H1 (cell line): ENCODE data around the gene SMIM1. TPM values are rescaled to one million over a fixed set of nuclear protein-coding genes. Genes with fewer than 3 reads are reported as not detected.

Source experiments
- CTCF ChIA-PET: fragments of 300-600 bp; sonication (Branson Sonifier 250); formaldehyde crosslinking; loops from one replicate; lab custom pipeline; 2021; ENCODE audit not compliant: partially characterized antibody; lab: Charles Lee
- POLR2A ChIA-PET: fragments of 300-600 bp; sonication (Branson Sonifier 250); formaldehyde crosslinking; loops from one replicate; lab custom pipeline; 2021; ENCODE audit warnings: inconsistent platforms; ENCODE audit not compliant: partially characterized antibody; lab: Charles Lee
- DNase-seq, 2 experiments: peaks; one replicate each; pipeline versions ENCODE4 v3.0.0 to v3.0.0-alpha.2; 2010 to 2022; ENCODE audit warnings: low spot score in 2 of 2, low read depth in 1 of 2, mixed read lengths in 1 of 2
- FAIRE-seq: peaks from 2 replicates; lab custom pipeline; 2011; peaks lifted over from hg19 to GRCh38; lab: Jason Lieb, UNC
- H2AFZ ChIP-seq: 2 replicates; pipeline ENCODE4 v1.8.1; 2012; ENCODE audit warnings: low read length, inconsistent platforms
- H2AK5ac ChIP-seq: 2 replicates; pipeline ENCODE4 v1.6.1; 2013; ENCODE audit warnings: low read depth, low read length
- H2BK120ac ChIP-seq: replicated peaks from 2 replicates; pipeline ENCODE3; 2013; ENCODE audit warnings: low read depth, low read length, inconsistent platforms
- H2BK12ac ChIP-seq: 2 replicates; pipeline ENCODE4 v1.6.1; 2013; ENCODE audit warnings: low read depth, low read length
- H2BK15ac ChIP-seq: 2 replicates; pipeline ENCODE4 v1.6.1; 2013; ENCODE audit warnings: low read length
- H2BK20ac ChIP-seq: 2 replicates; pipeline ENCODE4 v1.6.1; 2013; ENCODE audit warnings: low read length
- H2BK5ac ChIP-seq: 2 replicates; pipeline ENCODE4 v1.6.1; 2013; ENCODE audit warnings: low read depth, low read length
- H3K14ac ChIP-seq: 2 replicates; pipeline ENCODE4 v1.6.1; 2013; ENCODE audit warnings: inconsistent platforms; ENCODE audit not compliant: insufficient read length
- H3K18ac ChIP-seq: 2 replicates; pipeline ENCODE4 v1.6.1; 2013; ENCODE audit warnings: low read length; ENCODE audit errors: extremely low read depth
- H3K23ac ChIP-seq: 2 replicates; pipeline ENCODE4 v1.6.1; 2013; ENCODE audit warnings: inconsistent platforms; ENCODE audit not compliant: insufficient read length
- H3K23me2 ChIP-seq: 2 replicates; pipeline ENCODE4 v1.6.1; 2013; ENCODE audit warnings: low read depth, low read length
- H3K27ac ChIP-seq: 2 replicates; pipeline ENCODE4 v1.6.1; 2011; ENCODE audit warnings: low read depth, low read length, inconsistent platforms
- H3K27me3 ChIP-seq, 4 experiments: replicated peaks in 1 of 4; 1 replicate in 1 of 4; 2 replicates in 3 of 4; pipeline versions ENCODE4 v1.6.1 to v1.8.1; 2011 to 2013; ENCODE audit warnings: low read length in 3 of 4, mild to moderate bottlenecking in 3 of 4, inconsistent platforms in 2 of 4, mixed read lengths in 2 of 4, moderate library complexity in 1 of 4; ENCODE audit not compliant: control insufficient read depth in 3 of 4, insufficient read depth in 3 of 4; ENCODE audit errors: extremely low read depth in 1 of 4
- H3K36me3 ChIP-seq, 4 experiments: 2 replicates each; pipeline versions ENCODE4 v1.6.1 to v1.8.1; 2011 to 2013; ENCODE audit warnings: mild to moderate bottlenecking in 4 of 4, low read length in 3 of 4, moderate library complexity in 2 of 4, control low read depth in 1 of 4, inconsistent platforms in 1 of 4; ENCODE audit not compliant: insufficient read depth in 4 of 4, control insufficient read depth in 2 of 4
- H3K4ac ChIP-seq: replicated peaks from 2 replicates; pipeline ENCODE3; 2013; ENCODE audit warnings: low read length, low read depth, mixed read lengths, inconsistent platforms; ENCODE audit not compliant: insufficient read length
- H3K4me1 ChIP-seq, 4 experiments: replicated peaks in 1 of 4; 1 replicate in 1 of 4; 2 replicates in 3 of 4; pipeline versions ENCODE4 v1.6.1 to v1.8.1; 2011 to 2013; ENCODE audit warnings: low read length in 3 of 4, inconsistent platforms in 2 of 4, mixed read lengths in 1 of 4; ENCODE audit not compliant: insufficient read depth in 4 of 4, control insufficient read depth in 3 of 4
- H3K4me2 ChIP-seq, 2 experiments: 2 replicates each; pipeline versions ENCODE4 v1.6.1 to v1.8.1; 2011 to 2013; ENCODE audit warnings: low read depth in 2 of 2, low read length in 2 of 2, control low read depth in 1 of 2, inconsistent platforms in 1 of 2, mild to moderate bottlenecking in 1 of 2; ENCODE audit not compliant: insufficient read depth in 1 of 2
- H3K4me3 ChIP-seq, 4 experiments: fragments of 200-600, 300-600 bp in 1 of 4; sonication (generic), shearing (Covaris generic), sonication (Bioruptor Twin) in 1 of 4; 2 replicates each; pipeline versions ENCODE4 v1.5.1 to v1.8.1; 2011 to 2016; ENCODE audit warnings: low read length in 4 of 4, low read depth in 3 of 4, control low read depth in 2 of 4, inconsistent platforms in 2 of 4, mild to moderate bottlenecking in 2 of 4, mixed read lengths in 1 of 4, moderate library complexity in 1 of 4; ENCODE audit not compliant: insufficient read depth in 2 of 4; ENCODE audit errors: extremely low read depth in 1 of 4
- H3K56ac ChIP-seq: replicated peaks from 2 replicates; pipeline ENCODE3; 2013; ENCODE audit warnings: low read depth, mild to moderate bottlenecking, mixed read lengths, low read length, inconsistent platforms; ENCODE audit not compliant: insufficient read length
- H3K79me1 ChIP-seq: 2 replicates; pipeline ENCODE4 v1.6.1; 2013; ENCODE audit warnings: low read depth, low read length, control low read depth
- H3K79me2 ChIP-seq, 2 experiments: 2 replicates each; pipeline versions ENCODE4 v1.6.1 to v1.8.1; 2012 to 2013; ENCODE audit warnings: low read length in 2 of 2, mild to moderate bottlenecking in 2 of 2, inconsistent platforms in 1 of 2; ENCODE audit not compliant: insufficient read depth in 2 of 2, control insufficient read depth in 1 of 2
- H3K9ac ChIP-seq, 4 experiments: replicated peaks in 1 of 4; 1 replicate in 1 of 4; 2 replicates in 3 of 4; pipeline versions ENCODE4 v1.6.1 to v1.8.1; 2011 to 2013; ENCODE audit warnings: low read depth in 3 of 4, low read length in 3 of 4, control low read depth in 2 of 4, mild to moderate bottlenecking in 2 of 4, moderate library complexity in 2 of 4, inconsistent platforms in 1 of 4; ENCODE audit errors: extremely low read depth in 1 of 4
- H3K9me3 ChIP-seq, 2 experiments: 2 replicates each; pipeline versions ENCODE4 v1.6.1 to v1.8.1; 2012 to 2013; ENCODE audit warnings: mild to moderate bottlenecking in 2 of 2, moderate library complexity in 2 of 2, control low read depth in 1 of 2, inconsistent platforms in 1 of 2, low read depth in 1 of 2, low read length in 1 of 2, mixed read lengths in 1 of 2; ENCODE audit not compliant: insufficient read depth in 2 of 2
- H4K20me1 ChIP-seq, 2 experiments: replicated peaks in 1 of 2; 2 replicates each; pipeline versions ENCODE3 to v1.8.1; 2011 to 2013; ENCODE audit warnings: inconsistent platforms in 2 of 2, low read length in 2 of 2, mild to moderate bottlenecking in 1 of 2; ENCODE audit not compliant: insufficient read depth in 2 of 2, control insufficient read depth in 1 of 2
- H4K5ac ChIP-seq: 2 replicates; pipeline ENCODE4 v1.6.1; 2013; ENCODE audit warnings: low read length, low read depth, mixed read lengths, inconsistent platforms; ENCODE audit not compliant: insufficient read length
- H4K8ac ChIP-seq: 2 replicates; pipeline ENCODE4 v1.8.0; 2013; ENCODE audit warnings: mild to moderate bottlenecking, moderate library complexity, low read length, inconsistent platforms; ENCODE audit not compliant: insufficient read depth; ENCODE audit errors: extremely low read depth
- H4K91ac ChIP-seq: replicated peaks from 2 replicates; pipeline ENCODE3; 2013; ENCODE audit warnings: low read length, mixed read lengths, inconsistent platforms; ENCODE audit not compliant: insufficient read length
- EP300 ChIP-seq, 2 experiments: IDR thresholded peaks; 1 replicate in 1 of 2; 2 replicates in 1 of 2; pipeline ENCODE4 v1.6.1; 2011 to 2012; ENCODE audit warnings: low read depth in 2 of 2, low read length in 2 of 2, mild to moderate bottlenecking in 2 of 2, borderline replicate concordance in 1 of 2, inconsistent platforms in 1 of 2, moderate library complexity in 1 of 2
- EZH2 ChIP-seq: fragments of 200-600 bp; sonication (generic); IDR thresholded peaks from 2 replicates; pipeline ENCODE4 v1.7.1; 2012; ENCODE audit warnings: low read depth, mild to moderate bottlenecking, moderate library complexity, low read length, inconsistent platforms; ENCODE audit not compliant: severe bottlenecking
- MAFK ChIP-seq: IDR thresholded peaks from 2 replicates; pipeline ENCODE4 v1.6.1; 2012; ENCODE audit warnings: low read depth, mild to moderate bottlenecking, improper control_type of control experiment, low read length
- RNF2 ChIP-seq: fragments of 200-900, 300-1000 bp; sonication (generic); IDR thresholded peaks from 2 replicates; pipeline ENCODE4 v1.7.1; 2016; ENCODE audit warnings: borderline replicate concordance, low read depth, mild to moderate bottlenecking, antibody characterized with exemption, low read length; ENCODE audit not compliant: poor library complexity, severe bottlenecking; ENCODE audit errors: missing control alignments
- SIRT6 ChIP-seq: IDR thresholded peaks from one replicate; pipeline ENCODE4 v1.7.1; 2012; ENCODE audit warnings: low read length, inconsistent platforms
- SIX5 ChIP-seq: IDR thresholded peaks from 2 replicates; pipeline ENCODE4 v1.6.1; 2011; ENCODE audit warnings: mild to moderate bottlenecking, low read depth, low read length
- SP4 ChIP-seq: IDR thresholded peaks from 2 replicates; pipeline ENCODE4 v1.6.1; 2012; ENCODE audit warnings: low read length, inconsistent platforms
- whole genome bisulfite sequencing, 2 experiments: shearing (Covaris generic) in 1 of 2; methylation state at CpG; one replicate each; pipeline versions ENCODE4 v1.1.6 to v1.1.7; 2013 to 2015; ENCODE audit warnings: low lambda C conversion rate in 2 of 2, mixed read lengths in 2 of 2, inconsistent platforms in 1 of 2, low coverage in 1 of 2, missing lambda C conversion rate in 1 of 2; ENCODE audit not compliant: insufficient replicate concordance in 2 of 2, insufficient coverage in 1 of 2, insufficient read length in 1 of 2; ENCODE audit errors: extremely low coverage in 1 of 2, missing lambda C conversion rate in 1 of 2; 5-methylcytosine and 5-hydroxymethylcytosine counted together
- polyA plus RNA-seq, 7 experiments: library from polyadenylated mRNA; depleted of rRNA in 3 of 7; stranded (reverse) in 5 of 7; unstranded in 2 of 7; fragments of >200 nt in 5 of 7; fragments of 200-250 nt in 2 of 7; gene quantifications; 1 replicate in 5 of 7; 2 replicates in 1 of 7; 4 replicates in 1 of 7; pipeline versions ENCODE4 v1.2.1 to v1.2.3, GENCODE V29; 2011 to 2013; ENCODE audit warnings: missing spikeins in 2 of 7, mixed read lengths in 2 of 7
- total RNA-seq: library from RNA; stranded (reverse); fragmentation: NEBNext Ultra II Directional; extraction: Animal tissue kit (Norgen Biotek cat#: 25700); gene quantifications from 2 replicates; pipeline ENCODE4 v1.2.1, GENCODE V29; 2021

Gene SMIM1
- total and polyA plus RNA-seq, 2 of the 8 experiments (the other 6 are each of a cell fraction or from before 2014, with no cell fraction given) = 7.7 to 9.7 TPM

GRCh38 chr1:3759796-3760195 lies 12.8 kb upstream of the SMIM1 start:
- Histone ChIP-seq H2BK15ac (no peak overlapping the region), H3K9me3 (0 out of 4 replicates have a peak, but pooled peaks cover 0 to 3% of the 10 kb centered on the region in 2 experiments), H3K79me2 (no peaks in the 10 kb centered on the region), H2BK5ac (no peak overlapping the region), H4K5ac (no peak overlapping the region), H3K23me2 (no peaks in the 10 kb centered on the region), H3K18ac (no peak overlapping the region), H3K56ac (no peak overlapping the region), H3K4me3 (no peak overlapping the region), H2BK20ac (no peak overlapping the region), H3K14ac (no peak overlapping the region), H3K27me3 (peaks cover 0 to 2% (median 0%) of the 10 kb centered on the region in 4 experiments; a peak in 1 of 7 replicates), H3K79me1 (no peaks in the 10 kb centered on the region), H2AK5ac (no peak overlapping the region), H3K4ac (no peak overlapping the region), H4K20me1 (no peaks in the 10 kb centered on the region), H3K23ac (no peak overlapping the region), H3K36me3 (no peaks in the 10 kb centered on the region), H3K9ac (no peak overlapping the region), H4K8ac (no peak overlapping the region), H3K4me1 (no peaks in the 10 kb centered on the region), H2BK12ac (no peak overlapping the region), H2AFZ (no peak overlapping the region), H2BK120ac (no peak overlapping the region), H3K4me2 (no peak overlapping the region), H3K27ac (no peak overlapping the region), H4K91ac (no peak overlapping the region)
- ChIA-PET POLR2A (interaction anchor here (2.9 kb wide), 1 partner anchor 11 kb away, joined by 10 read pairs; no protein-coding TSS in a partner anchor), CTCF (interaction anchor here (0.8 to 4.2 kb wide), 4 partner anchors 9 to 35 kb away, joined by 3 to 15 read pairs (median 4); no protein-coding TSS in a partner anchor)
- TF ChIP-seq SP4 = no peak
- no peak for TF ChIP-seq SIRT6
- TF ChIP-seq SIX5 = no peak
- TF ChIP-seq RNF2 = no peak
- no peak for TF ChIP-seq EP300 (IDR thresholded peaks at IDR 0.05; ENCODE audit: borderline replicate concordance in 1 of 2, low read depth in 2 of 2, low read length in 2 of 2)
- no peak for TF ChIP-seq EZH2
- TF ChIP-seq MAFK = no peak
- FAIRE-seq (no peak), DNase-seq (no peak)
- 86% methylated on average over 6 of the region's 6 CpGs; no CpG with 5 or more reads in 1 of the 2 experiments for WGBS, 2 experiments
